Kasumi-1 (cell line): ENCODE data around the gene OTUD7B.
A peak's percentile ranks its signal among the peaks of the same experiment; 100 is the strongest.
"Not testable (repeated sequence)": the region's sequence is repeated elsewhere in the genome, so short reads cannot be mapped to it uniquely, and the experiment has no call there.

ENCODE experiments used
- DNase-seq, 2 experiments: peaks; one replicate each; lab custom pipeline; 2025; lab: John Stamatoyannopoulos, UW

The OTUD7B gene

GRCh38 chr1:149949911-149950310 lies 60.6 kb downstream of the OTUD7B start:
- DNase-seq = no peak

GRCh38 chr1:149945206-149945605 lies 65.3 kb downstream of the OTUD7B start:
- DNase-seq = no peak

GRCh38 chr1:149942885-149943284 lies 67.6 kb downstream of the OTUD7B start:
- no peak for DNase-seq

GRCh38 chr1:149942207-149942606 lies 68.3 kb downstream of the OTUD7B start:
- peak in 1 of 2 experiments; percentile 29 for DNase-seq

GRCh38 chr1:149940427-149940826 lies 70.1 kb downstream of the OTUD7B start:
- DNase-seq = no peak

GRCh38 chr1:149938668-149939003 lies 71.9 kb downstream of the OTUD7B start:
- not testable (repeated sequence) for DNase-seq

- DNase-seq = peak; percentile 17 to 29
These were observed 72.8 kb downstream of the OTUD7B start for GRCh38 chr1:149937759-149938158.

GRCh38 chr1:149936992-149937705 lies 73.4 kb downstream of the OTUD7B start:
- DNase-seq = no peak

- no peak for DNase-seq
These were observed 74.1 kb downstream of the OTUD7B start, which contains the start of gene MTMR11 for GRCh38 chr1:149936170-149936991. MTMR11 (minus strand) TSS chr1:149936879; CDS start chr1:149936647, 232 bp downstream.

- DNase-seq = no peak
These were observed 76.2 kb downstream of the OTUD7B start for GRCh38 chr1:149934356-149934755.

- DNase-seq = no peak
These were observed 77.3 kb downstream of the OTUD7B start for GRCh38 chr1:149933208-149933607.

- no peak for DNase-seq
These were observed 78.1 kb downstream of the OTUD7B start for GRCh38 chr1:149932474-149932873.

GRCh38 chr1:149931212-149931790 lies 79.2 kb downstream of the OTUD7B start:
- DNase-seq = no peak

- no peak for DNase-seq
These were observed 80.7 kb downstream of the OTUD7B start for GRCh38 chr1:149929856-149930255.

- DNase-seq = peak; percentile 48 to 62
These were observed 82.2 kb downstream of the OTUD7B start for GRCh38 chr1:149928401-149928724.

GRCh38 chr1:149927563-149928400 lies 82.7 kb downstream of the OTUD7B start, which contains the start of gene SF3B4:
SF3B4 (minus strand) TSS chr1:149927803; CDS start chr1:149927759, 44 bp downstream.
- DNase-seq = peak; percentile 96

- no peak for DNase-seq
These were observed 83.4 kb downstream of the OTUD7B start for GRCh38 chr1:149927056-149927562.

GRCh38 chr1:149926296-149926695 lies 84.2 kb downstream of the OTUD7B start:
- DNase-seq = no peak

- DNase-seq = no peak
These were observed 84.8 kb downstream of the OTUD7B start for GRCh38 chr1:149925751-149926150.

- DNase-seq = no peak
These were observed 85.2 kb downstream of the OTUD7B start for GRCh38 chr1:149925345-149925744.

- no peak for DNase-seq
These were observed 86.9 kb downstream of the OTUD7B start for GRCh38 chr1:149923626-149924025.
